Muscle layer of colon (tissue), 2 donors: ENCODE results near the gene CCHCR1.

Source experiments
- H3K27ac ChIP-seq: one replicate; pipeline ENCODE4 v1.7.0; 2013; ENCODE audit warnings: low read depth, mild to moderate bottlenecking, low read length, moderate library complexity
- H3K27me3 ChIP-seq, 2 donors: one replicate each; pipeline ENCODE4 v1.7.0; 2013; ENCODE audit warnings: low read length in 2 of 2, mild to moderate bottlenecking in 2 of 2; ENCODE audit not compliant: insufficient read depth in 2 of 2, control insufficient read depth in 1 of 2
- H3K36me3 ChIP-seq: one replicate; pipeline ENCODE4 v1.7.0; 2013; ENCODE audit warnings: mild to moderate bottlenecking, low read length; ENCODE audit not compliant: insufficient read depth
- H3K4me1 ChIP-seq: one replicate; pipeline ENCODE4 v1.7.0; 2013; ENCODE audit warnings: mild to moderate bottlenecking, low read length; ENCODE audit not compliant: insufficient read depth
- H3K4me3 ChIP-seq, 2 donors: one replicate each; pipeline ENCODE4 v1.7.0; 2013; ENCODE audit warnings: low read length in 2 of 2, low read depth in 1 of 2, mild to moderate bottlenecking in 1 of 2, moderate library complexity in 1 of 2
- H3K9ac ChIP-seq: one replicate; pipeline ENCODE4 v1.7.0; 2013; ENCODE audit warnings: low read length
- H3K9me3 ChIP-seq: one replicate; pipeline ENCODE4 v1.7.0; 2013; ENCODE audit warnings: mild to moderate bottlenecking, low read length
- donor health status: abdominal sarcoma.
- donor health status: Adenocarcinoma of cecum.

Gene CCHCR1

DNA sequence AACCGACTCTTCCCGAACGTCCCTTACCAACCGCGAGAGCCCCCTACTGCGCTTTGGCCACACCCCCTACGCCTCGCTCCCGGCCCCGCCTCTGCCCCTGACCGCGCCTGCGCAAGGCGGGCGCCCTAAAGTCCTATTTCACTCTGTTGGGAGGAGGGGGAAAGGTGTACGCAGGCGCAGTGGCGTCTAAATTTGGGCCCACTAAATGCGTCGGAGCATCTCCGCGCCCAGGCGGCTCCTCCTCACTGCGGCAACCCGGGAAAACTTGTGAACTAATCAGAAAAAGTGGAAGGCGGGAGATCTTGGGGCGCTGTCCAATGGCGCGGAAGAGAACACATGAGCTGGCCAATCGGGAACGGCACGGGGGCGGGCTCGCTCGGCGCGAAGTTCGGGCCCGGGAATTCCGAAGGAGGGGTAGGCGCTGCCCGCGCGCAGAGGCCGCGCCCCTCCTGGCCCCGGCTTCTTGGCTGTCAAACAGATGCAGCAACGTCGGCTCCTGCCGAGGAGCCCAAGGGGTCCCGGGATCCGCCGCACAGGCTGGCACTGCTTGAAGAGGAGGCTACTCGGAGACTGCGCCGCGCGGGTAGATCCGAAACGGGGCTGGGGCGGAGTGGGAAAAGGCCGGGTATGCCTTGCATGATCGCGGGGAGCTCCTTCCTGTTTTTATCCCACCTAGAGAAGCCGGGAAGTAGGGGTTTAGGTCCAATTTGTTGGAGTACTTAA lies 699 bp upstream of the CCHCR1 start, which contains the start of gene TCF19:
Gene TCF19 (plus strand): TSS at position 450 of the 723 bp plus-strand sequence. CDS start 881 bp downstream, outside the sequence.
- peak within 1 kb of the TSS; percentile 67 for H3K27ac ChIP-seq
- peaks cover 20% of the 10 kb centered on the region for H3K36me3 ChIP-seq
- H3K4me3 ChIP-seq = peak within 1 kb of the TSS; percentile 48 to 94
- H3K27me3 ChIP-seq = no peaks in the 10 kb centered on the region
- no peaks in the 10 kb centered on the region for H3K9me3 ChIP-seq
- H3K9ac ChIP-seq = peak within 1 kb of the TSS; percentile 61
- H3K4me1 ChIP-seq = peaks cover 19% of the 10 kb centered on the region

- Histone ChIP-seq H3K27me3 (no peaks in the 10 kb centered on the region), H3K9ac (no peak overlapping the region), H3K27ac (no peak overlapping the region), H3K9me3 (no peaks in the 10 kb centered on the region), H3K4me1 (peaks cover 19% of the 10 kb centered on the region), H3K36me3 (peaks cover 20% of the 10 kb centered on the region), H3K4me3 (no peak overlapping the region)
Measured at GRCh38 chr6:31156641-31157040, 961 bp downstream of the CCHCR1 start.

DNA sequence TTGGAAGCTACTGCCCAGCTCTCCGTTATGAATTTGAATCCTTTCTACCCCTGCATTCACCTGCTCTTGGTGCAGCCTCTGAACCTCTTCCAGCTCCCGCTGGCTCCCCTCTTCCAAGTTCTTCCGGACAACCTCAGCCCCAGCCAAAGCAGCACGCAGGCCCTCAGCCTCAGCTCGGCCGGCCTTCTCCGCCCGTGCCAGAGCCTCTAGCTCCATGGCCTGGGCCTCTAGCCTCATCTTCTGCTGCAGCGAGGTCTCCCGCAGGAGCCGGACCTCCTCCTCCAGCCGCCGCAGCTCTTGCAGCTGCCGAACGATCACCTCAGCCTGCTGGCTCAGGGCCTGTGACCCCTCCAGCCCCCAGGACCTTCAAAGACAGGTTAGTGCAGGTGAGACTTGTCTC lies 3.2 kb downstream of the CCHCR1 start:
- H3K9me3 ChIP-seq = no peaks in the 10 kb centered on the region
- H3K27me3 ChIP-seq = no peaks in the 10 kb centered on the region
- H3K36me3 ChIP-seq = peaks cover 20% of the 10 kb centered on the region
- no peak overlapping the region for H3K4me3 ChIP-seq
- H3K4me1 ChIP-seq = peaks cover 14% of the 10 kb centered on the region
- H3K27ac ChIP-seq = no peak overlapping the region
- no peak overlapping the region for H3K9ac ChIP-seq

GRCh38 chr6:31152781-31153180 lies 4.8 kb downstream of the CCHCR1 start:
- no peaks in the 10 kb centered on the region for H3K27me3 ChIP-seq
- no peak overlapping the region for H3K27ac ChIP-seq
- H3K36me3 ChIP-seq = peaks cover 20% of the 10 kb centered on the region
- no peak overlapping the region for H3K9ac ChIP-seq
- H3K9me3 ChIP-seq = no peaks in the 10 kb centered on the region
- H3K4me1 ChIP-seq = peaks cover 6% of the 10 kb centered on the region
- H3K4me3 ChIP-seq = no peak overlapping the region

DNA sequence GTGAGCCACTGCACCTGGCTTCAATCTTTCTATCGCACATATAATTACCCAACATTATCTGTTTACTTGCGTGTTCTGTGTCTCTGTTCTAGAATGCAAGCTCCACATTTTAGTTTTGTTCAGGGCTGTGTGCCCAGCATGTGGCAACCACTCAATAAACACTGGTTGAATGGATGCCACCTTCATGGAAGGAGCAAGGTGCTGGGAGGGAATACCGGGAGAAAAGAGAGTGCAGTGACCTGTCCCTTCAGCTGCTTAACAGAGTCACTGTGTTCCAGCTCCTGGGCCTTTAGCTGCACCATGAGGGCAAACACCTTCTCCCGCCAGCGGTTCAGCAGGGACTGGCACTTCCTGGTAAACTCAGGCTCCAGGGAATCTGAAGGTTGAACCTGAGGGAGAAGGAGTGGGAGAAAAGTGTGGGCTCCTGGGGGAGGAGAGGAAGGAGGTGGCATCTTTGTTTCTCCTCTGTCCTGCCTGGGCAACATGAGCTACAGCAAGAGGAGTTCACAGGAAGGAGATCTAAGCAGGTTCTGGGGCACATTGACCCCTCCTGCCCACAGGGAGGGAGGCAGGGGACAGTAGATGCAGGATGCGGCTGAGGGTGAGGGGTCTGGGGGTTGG lies 7.7 kb downstream of the CCHCR1 start:
- no peak overlapping the region for H3K9ac ChIP-seq
- H3K9me3 ChIP-seq = no peaks in the 10 kb centered on the region
- H3K4me3 ChIP-seq = no peak overlapping the region
- H3K4me1 ChIP-seq = no peaks in the 10 kb centered on the region
- H3K27me3 ChIP-seq = no peaks in the 10 kb centered on the region
- H3K36me3 ChIP-seq = peaks cover 11% of the 10 kb centered on the region
- no peak overlapping the region for H3K27ac ChIP-seq

- H3K27ac ChIP-seq = no peak overlapping the region
- H3K27me3 ChIP-seq = no peaks in the 10 kb centered on the region
- no peaks in the 10 kb centered on the region for H3K36me3 ChIP-seq
- H3K9ac ChIP-seq = no peak overlapping the region
- H3K9me3 ChIP-seq = no peaks in the 10 kb centered on the region
- H3K4me1 ChIP-seq = peaks cover 5% of the 10 kb centered on the region
- no peak overlapping the region for H3K4me3 ChIP-seq
Measured at GRCh38 chr6:31145386-31145785, 12.2 kb downstream of the CCHCR1 start.

- no peak overlapping the region for H3K4me3 ChIP-seq
- no peak overlapping the region for H3K9ac ChIP-seq
- H3K9me3 ChIP-seq = no peaks in the 10 kb centered on the region
- H3K36me3 ChIP-seq = no peaks in the 10 kb centered on the region
- no peaks in the 10 kb centered on the region for H3K27me3 ChIP-seq
- H3K27ac ChIP-seq = no peak overlapping the region
- H3K4me1 ChIP-seq = peaks cover 5% of the 10 kb centered on the region
Measured at GRCh38 chr6:31144970-31145340, 12.6 kb downstream of the CCHCR1 start.

DNA sequence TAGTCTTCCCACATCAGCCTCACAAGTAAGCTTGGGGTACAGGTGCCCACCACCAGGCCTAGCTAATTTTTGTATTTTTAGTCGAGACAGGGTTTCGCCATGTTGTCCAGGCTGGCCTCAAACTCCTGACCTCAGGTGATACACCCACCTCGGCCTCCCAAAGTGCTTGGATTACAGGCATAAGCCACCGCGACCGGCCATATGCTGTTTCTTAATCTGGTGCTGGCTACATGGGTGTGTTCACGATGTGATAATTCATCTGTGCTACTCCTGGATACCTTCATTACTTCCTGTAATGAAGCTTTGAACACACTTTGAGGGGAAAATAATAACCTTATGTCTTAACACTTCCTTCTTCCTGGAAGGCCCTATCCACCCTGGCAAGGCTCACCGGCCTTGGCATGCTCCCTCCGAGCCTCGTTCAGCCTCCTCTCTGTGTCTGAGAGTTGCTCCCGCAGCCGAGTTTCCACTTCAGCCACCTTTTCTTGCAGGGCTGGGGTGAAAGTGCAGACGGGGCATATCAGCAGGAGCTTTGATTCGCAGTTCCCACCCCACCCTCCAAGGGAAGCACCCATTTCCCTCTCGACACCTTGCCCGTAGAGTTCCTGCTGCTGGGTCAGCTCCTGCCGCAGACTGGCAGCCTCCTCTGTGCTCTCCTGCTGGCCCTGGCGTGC lies 13.2 kb downstream of the CCHCR1 start:
- H3K4me3 ChIP-seq = no peak overlapping the region
- H3K9me3 ChIP-seq = no peaks in the 10 kb centered on the region
- H3K9ac ChIP-seq = no peak overlapping the region
- H3K4me1 ChIP-seq = peaks cover 5% of the 10 kb centered on the region
- no peaks in the 10 kb centered on the region for H3K36me3 ChIP-seq
- H3K27me3 ChIP-seq = no peaks in the 10 kb centered on the region
- H3K27ac ChIP-seq = no peak overlapping the region

DNA sequence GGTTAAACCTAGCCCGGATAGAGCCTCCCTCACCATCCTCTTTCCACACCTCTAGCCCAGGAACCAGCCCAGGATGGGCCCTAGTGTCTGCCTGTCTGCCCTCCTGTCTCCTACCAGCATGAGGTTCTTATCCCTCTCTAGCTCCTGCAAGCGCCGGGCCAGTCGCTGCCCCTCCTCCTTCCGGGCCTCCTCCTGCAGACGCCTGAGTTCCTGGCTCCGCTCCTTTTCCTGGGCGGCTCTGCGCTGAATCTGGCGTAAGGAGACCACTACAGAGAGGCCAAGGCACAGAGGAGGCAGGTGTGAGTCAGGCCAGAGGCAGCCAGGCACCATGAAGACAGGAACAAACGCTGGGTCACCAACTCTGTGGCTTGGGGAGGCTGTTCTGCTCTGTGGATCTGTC lies 14.5 kb downstream of the CCHCR1 start:
- H3K9me3 ChIP-seq = no peaks in the 10 kb centered on the region
- no peak overlapping the region for H3K9ac ChIP-seq
- no peaks in the 10 kb centered on the region for H3K36me3 ChIP-seq
- no peak overlapping the region for H3K27ac ChIP-seq
- peaks cover 5% of the 10 kb centered on the region for H3K4me1 ChIP-seq
- no peak overlapping the region for H3K4me3 ChIP-seq
- H3K27me3 ChIP-seq = no peaks in the 10 kb centered on the region

GRCh38 chr6:31142361-31142761 lies 15.2 kb downstream of the CCHCR1 start:
- H3K9me3 ChIP-seq = no peaks in the 10 kb centered on the region
- no peaks in the 10 kb centered on the region for H3K36me3 ChIP-seq
- no peak overlapping the region for H3K27ac ChIP-seq
- H3K4me3 ChIP-seq = no peak overlapping the region
- no peak overlapping the region for H3K9ac ChIP-seq
- H3K27me3 ChIP-seq = no peaks in the 10 kb centered on the region
- peaks cover 9% of the 10 kb centered on the region for H3K4me1 ChIP-seq

DNA sequence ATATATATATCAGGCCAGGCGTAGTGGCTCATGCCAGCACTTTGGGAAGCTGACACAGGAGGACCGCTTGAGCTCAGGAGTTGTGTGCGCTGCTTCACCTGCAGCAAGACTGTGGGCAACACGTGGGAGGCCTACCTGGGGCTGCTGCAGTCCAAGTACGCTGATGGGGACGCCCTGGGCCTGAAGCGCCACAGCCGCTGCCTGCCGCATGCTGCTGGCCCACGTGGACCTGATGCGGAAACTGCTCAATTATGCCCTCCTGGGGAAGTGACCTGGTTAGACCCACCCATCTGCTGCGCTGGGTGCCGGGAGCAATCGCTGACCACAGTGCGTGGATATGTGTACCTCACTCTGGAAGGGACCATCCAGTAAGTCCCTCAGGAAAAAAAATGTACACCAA lies 17.0 kb downstream of the CCHCR1 start:
- Histone ChIP-seq H3K27me3 (no peaks in the 10 kb centered on the region), H3K4me1 (peaks cover 9% of the 10 kb centered on the region), H3K27ac (no peak overlapping the region), H3K36me3 (no peaks in the 10 kb centered on the region), H3K9me3 (no peaks in the 10 kb centered on the region), H3K9ac (no peak overlapping the region), H3K4me3 (no peak overlapping the region)
